Measurements from ENCODE around the gene ABHD17C. TPM values are rescaled to one million over a fixed set of nuclear protein-coding genes. Genes with fewer than 3 reads are reported as not detected.

The ABHD17C gene
- total and polyA plus RNA-seq, 7 donors: 1.1 to 3.7 (median 2.6) TPM

DNA sequence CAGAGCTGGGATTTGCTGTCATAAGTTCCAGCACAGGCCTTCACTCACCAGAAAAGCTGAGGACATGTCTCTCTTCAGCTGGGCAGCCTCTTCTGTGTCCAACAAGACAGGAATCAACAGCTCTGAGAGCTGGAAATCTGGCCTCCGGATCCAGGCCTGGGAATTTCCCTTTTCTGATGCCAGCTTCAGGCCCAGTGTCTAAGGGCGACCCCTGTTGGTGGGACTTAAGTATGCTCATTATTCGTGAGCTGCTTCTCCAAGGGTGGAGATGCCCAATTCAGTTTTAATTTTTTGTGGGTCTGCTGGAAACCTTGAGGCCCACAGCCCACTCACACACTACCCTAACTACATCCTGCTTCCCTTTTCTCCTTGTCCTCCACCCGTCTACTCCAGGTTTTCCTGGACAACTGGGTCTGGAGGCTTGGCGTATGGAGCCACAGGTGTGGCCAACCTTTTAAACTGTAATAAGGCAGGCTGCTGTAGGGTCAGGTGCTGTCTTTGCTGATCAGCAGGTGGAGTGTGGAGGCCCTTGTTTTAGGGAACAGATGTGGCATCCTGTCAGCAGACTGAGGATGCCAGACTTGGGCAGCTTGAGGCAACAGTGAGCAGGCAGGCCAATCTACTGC, 81.4 kb downstream of the ABHD17C start:
- peaks cover 0 to 30% (median 17%) of the 10 kb centered on the region in 3 donors for H3K27me3 ChIP-seq (ENCODE audit: insufficient read depth in 3 of 3, low read length in 2 of 3)
- peak; percentile 45 to 73 for DNase-seq
- TF ChIP-seq, protein P1, sequence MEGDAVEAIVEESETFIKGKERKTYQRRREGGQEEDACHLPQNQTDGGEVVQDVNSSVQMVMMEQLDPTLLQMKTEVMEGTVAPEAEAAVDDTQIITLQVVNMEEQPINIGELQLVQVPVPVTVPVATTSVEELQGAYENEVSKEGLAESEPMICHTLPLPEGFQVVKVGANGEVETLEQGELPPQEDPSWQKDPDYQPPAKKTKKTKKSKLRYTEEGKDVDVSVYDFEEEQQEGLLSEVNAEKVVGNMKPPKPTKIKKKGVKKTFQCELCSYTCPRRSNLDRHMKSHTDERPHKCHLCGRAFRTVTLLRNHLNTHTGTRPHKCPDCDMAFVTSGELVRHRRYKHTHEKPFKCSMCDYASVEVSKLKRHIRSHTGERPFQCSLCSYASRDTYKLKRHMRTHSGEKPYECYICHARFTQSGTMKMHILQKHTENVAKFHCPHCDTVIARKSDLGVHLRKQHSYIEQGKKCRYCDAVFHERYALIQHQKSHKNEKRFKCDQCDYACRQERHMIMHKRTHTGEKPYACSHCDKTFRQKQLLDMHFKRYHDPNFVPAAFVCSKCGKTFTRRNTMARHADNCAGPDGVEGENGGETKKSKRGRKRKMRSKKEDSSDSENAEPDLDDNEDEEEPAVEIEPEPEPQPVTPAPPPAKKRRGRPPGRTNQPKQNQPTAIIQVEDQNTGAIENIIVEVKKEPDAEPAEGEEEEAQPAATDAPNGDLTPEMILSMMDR (IDR thresholded peaks at IDR 0.05): peak; percentile 81
- H3K4me3 ChIP-seq: no peak overlapping the region
- peak; percentile 56 to 78 (median 68) for ATAC-seq
- H3K27ac ChIP-seq: peak overlapping the region; percentile 59
- H3K36me3 ChIP-seq (ENCODE audit: insufficient read depth in 1 of 2, low read depth in 1 of 2): no peaks in the 10 kb centered on the region
- H3K4me1 ChIP-seq: peaks cover 12% of the 10 kb centered on the region
- intact Hi-C loops (cut with DNase I): loop anchor here (1.0 to 5.0 kb wide), 5 partner anchors 79 to 321 kb away; partner anchors contain the start of gene ABHD17C (in 1 of the 2)
- 31 to 35% (median 34%) methylated on average over 5 of the region's 5 CpGs for WGBS, 3 donors
- H3K9me3 ChIP-seq: no peaks in the 10 kb centered on the region

DNA sequence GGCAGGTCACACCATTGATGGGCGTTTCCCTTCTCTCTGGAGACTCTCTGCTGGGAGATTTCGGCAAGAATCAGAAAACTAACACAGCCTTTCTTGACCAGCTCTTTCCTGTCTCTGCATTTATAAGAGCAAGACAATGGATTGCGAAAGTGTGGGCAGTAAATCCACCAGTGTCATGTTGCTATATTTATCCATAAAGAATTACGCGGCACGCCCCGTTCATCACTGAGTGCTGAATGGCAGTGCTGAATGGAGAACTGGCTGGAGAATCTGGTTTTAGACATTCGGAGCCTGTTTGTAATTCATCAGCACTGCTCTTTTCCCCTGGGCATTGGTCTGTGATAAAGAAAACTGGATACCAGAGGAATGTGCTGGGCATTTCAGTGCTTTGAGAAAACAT, 82.0 kb downstream of the ABHD17C start:
- TF ChIP-seq, protein P1 (IDR thresholded peaks at IDR 0.05): no peak
- H3K27me3 ChIP-seq (ENCODE audit: insufficient read depth in 3 of 3, low read length in 2 of 3): peaks cover 0 to 31% (median 17%) of the 10 kb centered on the region in 3 donors
- peak overlapping the region; percentile 59 for H3K27ac ChIP-seq
- no peaks in the 10 kb centered on the region for H3K36me3 ChIP-seq (ENCODE audit: insufficient read depth in 1 of 2, low read depth in 1 of 2)
- no peaks in the 10 kb centered on the region for H3K9me3 ChIP-seq
- H3K4me3 ChIP-seq: no peak overlapping the region
- intact Hi-C loops (cut with DNase I): loop anchor here (1.0 to 5.0 kb wide), 5 partner anchors 80 to 322 kb away; partner anchors contain the start of gene ABHD17C (in 1 of the 2)
- peak in 1 of 2 donors; percentile 20 for DNase-seq
- peaks cover 12% of the 10 kb centered on the region for H3K4me1 ChIP-seq
- ATAC-seq: peak; percentile 74 to 85 (median 80)
- 34 to 36% (median 36%) methylated on average over 8 of the region's 8 CpGs for WGBS, 3 donors

DNA sequence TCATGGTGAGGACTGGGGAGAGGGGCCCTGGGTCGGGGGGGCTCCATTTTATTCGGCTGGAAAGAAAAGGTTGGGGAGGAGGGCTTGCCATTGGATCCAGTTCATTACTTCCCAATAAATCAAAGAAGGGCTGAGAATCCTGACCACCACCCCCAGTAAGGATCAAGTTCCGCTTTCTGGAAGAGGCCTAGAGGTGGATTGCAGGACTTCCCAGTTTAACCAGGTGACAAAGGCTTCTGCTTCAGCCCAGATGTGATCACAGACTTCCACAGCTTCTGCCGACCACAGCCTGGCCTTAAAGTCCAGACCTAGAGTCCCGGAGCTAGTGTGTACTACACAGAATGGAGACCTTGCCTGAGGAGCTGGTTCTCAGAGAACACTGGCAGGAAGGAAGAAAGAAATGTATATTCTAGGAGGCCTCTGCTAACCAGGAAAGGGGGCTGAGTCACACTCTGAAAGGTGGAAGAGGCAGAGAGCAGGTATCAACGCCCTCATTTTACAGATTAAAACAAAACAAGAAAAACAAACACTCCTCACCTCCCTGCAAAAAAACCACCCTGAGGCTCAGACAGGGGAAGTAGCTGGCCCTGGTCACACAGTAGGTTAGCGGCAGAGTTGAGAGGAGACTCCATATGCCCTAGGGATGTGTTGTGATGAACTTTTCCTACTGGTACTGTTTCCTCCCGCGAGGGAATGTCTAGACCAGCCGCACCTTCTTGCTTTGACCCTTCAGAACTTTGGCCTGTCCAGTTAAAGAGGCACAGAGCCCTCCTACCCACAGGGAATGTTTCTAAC, 82.9 kb downstream of the ABHD17C start:
- H3K4me1 ChIP-seq: peaks cover 12% of the 10 kb centered on the region
- WGBS, 3 donors: 83 to 86% (median 84%) methylated on average over 10 of the region's 10 CpGs
- DNase-seq (no peak), ATAC-seq (no peak)
- H3K27me3 ChIP-seq (ENCODE audit: insufficient read depth in 3 of 3, low read length in 2 of 3): peaks cover 0 to 31% (median 17%) of the 10 kb centered on the region in 3 donors
- intact Hi-C loops (cut with DNase I): loop anchor here (1.0 to 5.0 kb wide), 7 partner anchors 81 to 323 kb away; partner anchors contain the start of gene ABHD17C (in 1 of the 2)
- TF ChIP-seq, protein P1 (IDR thresholded peaks at IDR 0.05): no peak
- H3K36me3 ChIP-seq (ENCODE audit: insufficient read depth in 1 of 2, low read depth in 1 of 2): no peaks in the 10 kb centered on the region
- no peaks in the 10 kb centered on the region for H3K9me3 ChIP-seq
- no peak overlapping the region for H3K27ac ChIP-seq
- H3K4me3 ChIP-seq: no peak overlapping the region

- ATAC-seq (no peak), DNase-seq (no peak)
- Histone ChIP-seq H3K9me3 (no peaks in the 10 kb centered on the region), H3K27ac (no peak overlapping the region), H3K36me3 (ENCODE audit: insufficient read depth in 1 of 2, low read depth in 1 of 2) (no peaks in the 10 kb centered on the region), H3K27me3 (ENCODE audit: insufficient read depth in 3 of 3, low read length in 2 of 3) (peaks cover 0 to 31% (median 17%) of the 10 kb centered on the region in 3 donors), H3K4me3 (peak overlapping the region; percentile 70), H3K4me1 (peaks cover 12% of the 10 kb centered on the region)
- intact Hi-C loops (cut with DNase I): loop anchor here (2.0 to 5.0 kb wide), 5 partner anchors 81 to 211 kb away; partner anchors contain the start of gene ABHD17C (in 1 of the 2)
- TF ChIP-seq, protein P1 (IDR thresholded peaks at IDR 0.05): no peak
- 21 to 24% (median 24%) methylated on average over 7 of the region's 7 CpGs for WGBS, 3 donors
Observed at GRCh38 chr15:80778621-80778963, 83.5 kb downstream of the ABHD17C start.
